HCT116 (cell line): Measurements from ENCODE around the gene TMEM217. TPM values are rescaled to one million over a fixed set of nuclear protein-coding genes. Genes with fewer than 3 reads are reported as not detected.

Experiments
- ATAC-seq: fragments of 200-7000 bp; cut with Tn5 transposase; 2 replicates; pipeline ENCODE4 v1.9.1; 2020; ENCODE audit warnings: mild to moderate bottlenecking, moderate library complexity
- BruUV-seq: library from RNA; stranded (reverse); fragments of 400-500 nt; replicated peaks from 2 replicates; lab custom pipeline; 2021; lab: Mats Ljungman, UMichigan
- CTCF ChIA-PET: fragments of 300-600 bp; sonication (Branson Sonifier 250); formaldehyde crosslinking; loops from one replicate; lab custom pipeline; 2021; ENCODE audit warnings: antibody characterized with exemption; lab: Charles Lee
- POLR2A ChIA-PET: fragments of 300-600, 350-600 bp; sonication (Branson Sonifier 250); formaldehyde crosslinking; loops from one replicate; lab custom pipeline; 2021; ENCODE audit warnings: antibody characterized with exemption; lab: Charles Lee
- RAD21 ChIA-PET, 2 experiments: fragments of 300-600 bp; sonication (Branson Sonifier 250); formaldehyde crosslinking; loops; one replicate each; lab custom pipeline; 2023; ENCODE audit warnings: low total read pairs in 2 of 2; ENCODE audit not compliant: uncharacterized antibody in 2 of 2, unreplicated experiment in 2 of 2, low non-redundant PET in 1 of 2; lab: Charles Lee
- DNase-seq: peaks from one replicate; pipeline ENCODE4 v3.0.0-alpha.2; 2010; ENCODE audit warnings: low read depth, low spot score
- H2AFZ ChIP-seq: fragments of 200-600 bp; shearing (Covaris generic), sonication (generic); 2 replicates; pipeline ENCODE4 v1.6.1; 2017; ENCODE audit warnings: low read depth, mixed run types, mixed read lengths, antibody characterized with exemption, low read length; ENCODE audit not compliant: poor library complexity, severe bottlenecking
- H3K27ac ChIP-seq: 2 replicates; pipeline ENCODE4 v1.5.1; 2012; ENCODE audit warnings: low read depth, low read length
- H3K27me3 ChIP-seq: fragments of 200-600 bp; sonication (generic); 2 replicates; pipeline ENCODE4 v1.6.1; 2016; ENCODE audit warnings: mixed run types, low read length, mixed read lengths; ENCODE audit not compliant: insufficient read depth
- H3K36me3 ChIP-seq, 2 experiments: fragments of 200-500 bp in 1 of 2; fragments of 200-600 bp in 1 of 2; sonication (Bioruptor generic) in 1 of 2; sonication (generic) in 1 of 2; 2 replicates each; pipeline versions ENCODE4 v1.5.1 to v1.6.1; 2014 to 2016; ENCODE audit warnings: low read length in 2 of 2, inconsistent platforms in 1 of 2, mixed read lengths in 1 of 2, mixed run types in 1 of 2; ENCODE audit not compliant: insufficient read depth in 2 of 2, control insufficient read depth in 1 of 2
- H3K4me1 ChIP-seq, 2 experiments: fragments of 200-600 bp in 1 of 2; sonication (generic) in 1 of 2; 2 replicates each; pipeline versions ENCODE4 v1.5.1 to v1.6.1; 2012 to 2017; ENCODE audit warnings: low read length in 2 of 2, inconsistent platforms in 1 of 2, mild to moderate bottlenecking in 1 of 2, mixed read lengths in 1 of 2, mixed run types in 1 of 2, moderate library complexity in 1 of 2; ENCODE audit not compliant: insufficient read depth in 2 of 2, control insufficient read depth in 1 of 2
- H3K4me2 ChIP-seq: fragments of 200-600 bp; sonication (generic); 2 replicates; pipeline ENCODE4 v1.6.1; 2017; ENCODE audit warnings: mixed run types, low read length, mixed read lengths
- H3K4me3 ChIP-seq, 2 experiments: fragments of 200-600 bp in 1 of 2; sonication (generic) in 1 of 2; replicated peaks in 1 of 2; 2 replicates each; pipeline ENCODE4 v1.5.1; 2011 to 2016; ENCODE audit warnings: low read length in 2 of 2, control low read depth in 1 of 2, low read depth in 1 of 2, mild to moderate bottlenecking in 1 of 2, mixed read lengths in 1 of 2, mixed run types in 1 of 2
- H3K79me2 ChIP-seq: fragments of 200-600 bp; sonication (generic); 2 replicates; pipeline ENCODE4 v1.6.1; 2017; ENCODE audit warnings: mild to moderate bottlenecking, mixed run types, low read length, moderate library complexity, mixed read lengths; ENCODE audit not compliant: insufficient read depth
- H3K9ac ChIP-seq: fragments of 200-600 bp; sonication (generic); 2 replicates; pipeline ENCODE4 v1.6.1; 2016; ENCODE audit warnings: low read length, mixed read lengths
- H3K9me2 ChIP-seq: fragments of 200-600 bp; sonication (generic), shearing (Covaris generic); 2 replicates; pipeline ENCODE4 v1.6.1; 2017; ENCODE audit warnings: mixed run types, mild to moderate bottlenecking, moderate library complexity; ENCODE audit not compliant: insufficient read depth
- H3K9me3 ChIP-seq, 2 experiments: fragments of 200-500 bp in 1 of 2; fragments of 200-600 bp in 1 of 2; sonication (Bioruptor generic) in 1 of 2; sonication (generic) in 1 of 2; 2 replicates each; pipeline ENCODE4 v1.6.1; 2014 to 2017; ENCODE audit warnings: low read length in 2 of 2, mixed read lengths in 2 of 2, inconsistent platforms in 1 of 2, low read depth in 1 of 2, mild to moderate bottlenecking in 1 of 2, mixed run types in 1 of 2, moderate library complexity in 1 of 2; ENCODE audit not compliant: control insufficient read depth in 1 of 2, insufficient read depth in 1 of 2
- H4K20me1 ChIP-seq: fragments of 200-600 bp; sonication (generic), shearing (Covaris generic); 2 replicates; pipeline ENCODE4 v1.6.1; 2017; ENCODE audit warnings: mixed run types, mild to moderate bottlenecking, moderate library complexity; ENCODE audit not compliant: insufficient read depth
- CBX3 ChIP-seq: IDR thresholded peaks from 2 replicates; pipeline ENCODE4 v1.6.1; 2012; ENCODE audit warnings: low read depth
- CEBPB ChIP-seq: IDR thresholded peaks from 2 replicates; pipeline ENCODE4 v1.6.1; 2012; ENCODE audit warnings: low read depth
- ELF1 ChIP-seq: IDR thresholded peaks from 2 replicates; pipeline ENCODE4 v1.6.1; 2012; ENCODE audit warnings: low read depth, borderline replicate concordance
- EZH2 ChIP-seq: fragments of 200-600 bp; sonication (generic); IDR thresholded peaks from 2 replicates; pipeline ENCODE4 v1.6.1; 2017; ENCODE audit warnings: antibody characterized with exemption, mixed run types
- POLR2AphosphoS5 ChIP-seq: IDR thresholded peaks from 2 replicates; pipeline ENCODE4 v1.6.1; 2011; ENCODE audit warnings: mild to moderate bottlenecking, low read depth, low read length, moderate library complexity
- RAD21 ChIP-seq: IDR thresholded peaks from 2 replicates; pipeline ENCODE4 v1.6.1; 2012; ENCODE audit warnings: low read depth, mild to moderate bottlenecking
- YY1 ChIP-seq: IDR thresholded peaks from 2 replicates; pipeline ENCODE4 v1.6.1; 2011; ENCODE audit warnings: low read length, low read depth, moderate library complexity, mild to moderate bottlenecking; ENCODE audit not compliant: insufficient replicate concordance; ENCODE audit errors: extremely low read depth
- ZNF274 ChIP-seq: fragments of 200-500 bp; sonication (Bioruptor generic); IDR thresholded peaks from 2 replicates; pipeline ENCODE4 v1.6.1; 2014; ENCODE audit warnings: mild to moderate bottlenecking, low read depth, low read length, inconsistent platforms
- intact Hi-C: fragments of 100-400 bp; cut with micrococcal nuclease; formaldehyde crosslinking; loops from 2 replicates; pipeline ENCODE4 v1.10.0; 2022
- total RNA-seq: library from RNA; stranded (reverse); gene quantifications from one replicate; pipeline ENCODE4 v1.2.1, GENCODE V29; 2021; ENCODE audit not compliant: unreplicated experiment
- TF ChIP-seq, protein P1 (sequence below): IDR thresholded peaks from 2 replicates; pipeline ENCODE4 v1.6.1; 2011; ENCODE audit warnings: mild to moderate bottlenecking, low read length, moderate library complexity; ENCODE audit not compliant: insufficient replicate concordance; ENCODE audit errors: extremely low read depth

TMEM217 gene
- total RNA-seq, 1 experiment from 2014 or later, result 0.98 TPM

- DNase-seq (no peak), ATAC-seq (no peak)
- TF ChIP-seq CEBPB (no peak), POLR2AphosphoS5 (no peak), CBX3 (no peak), ZNF274 (no peak), ELF1 (no peak)
- intact Hi-C loops, result no loop called here
- H3K9me2 ChIP-seq, result no peaks in the 10 kb centered on the region
- RAD21 ChIA-PET, result no interaction called here
- H3K4me3 ChIP-seq, result no peak overlapping the region
- no peaks in the 10 kb centered on the region for H3K36me3 ChIP-seq
- H4K20me1 ChIP-seq, result no peaks in the 10 kb centered on the region
- H3K4me1 ChIP-seq, result peaks cover 8 to 21% of the 10 kb centered on the region in 2 experiments
- POLR2A ChIA-PET, result no interaction called here
- no peak overlapping the region for H3K4me2 ChIP-seq
- no peak overlapping the region for H2AFZ ChIP-seq
- no peaks in the 10 kb centered on the region for H3K9me3 ChIP-seq
- no peak overlapping the region for H3K27ac ChIP-seq
- BruUV-seq, result no TSS peak
- no peak overlapping the region for H3K9ac ChIP-seq
- CTCF ChIA-PET, result no interaction called here
- H3K27me3 ChIP-seq, result no peaks in the 10 kb centered on the region
- H3K79me2 ChIP-seq, result no peaks in the 10 kb centered on the region
These were observed 39.9 kb downstream of the TMEM217 start for GRCh38 chr6:37218061-37218460.

GRCh38 chr6:37212268-37212667, 45.7 kb downstream of the TMEM217 start:
- no peaks in the 10 kb centered on the region for H3K9me2 ChIP-seq
- H2AFZ ChIP-seq, result no peak overlapping the region
- H3K4me1 ChIP-seq, result peaks cover 0 to 21% of the 10 kb centered on the region in 2 experiments; a peak in 1 of 4 replicates
- H3K9ac ChIP-seq, result no peak overlapping the region
- no TSS peak for BruUV-seq
- no peak overlapping the region for H3K4me2 ChIP-seq
- no peaks in the 10 kb centered on the region for H3K79me2 ChIP-seq
- H3K9me3 ChIP-seq, result no peaks in the 10 kb centered on the region
- no peaks in the 10 kb centered on the region for H3K36me3 ChIP-seq
- no peak overlapping the region for H3K27ac ChIP-seq
- no peaks in the 10 kb centered on the region for H4K20me1 ChIP-seq
- DNase-seq (no peak), ATAC-seq (no peak)
- ChIA-PET CTCF (interaction anchor here (14.5 kb wide), 1 partner anchor 189 kb away, joined by 331 read pairs; no protein-coding TSS in a partner anchor), POLR2A (no interaction called here), RAD21 (no interaction called here)
- TF ChIP-seq ZNF274 (no peak), RAD21 (no peak), YY1 (no peak), ELF1 (no peak), POLR2AphosphoS5 (no peak), CEBPB (no peak), EZH2 (no peak)
- TF ChIP-seq, protein P1, sequence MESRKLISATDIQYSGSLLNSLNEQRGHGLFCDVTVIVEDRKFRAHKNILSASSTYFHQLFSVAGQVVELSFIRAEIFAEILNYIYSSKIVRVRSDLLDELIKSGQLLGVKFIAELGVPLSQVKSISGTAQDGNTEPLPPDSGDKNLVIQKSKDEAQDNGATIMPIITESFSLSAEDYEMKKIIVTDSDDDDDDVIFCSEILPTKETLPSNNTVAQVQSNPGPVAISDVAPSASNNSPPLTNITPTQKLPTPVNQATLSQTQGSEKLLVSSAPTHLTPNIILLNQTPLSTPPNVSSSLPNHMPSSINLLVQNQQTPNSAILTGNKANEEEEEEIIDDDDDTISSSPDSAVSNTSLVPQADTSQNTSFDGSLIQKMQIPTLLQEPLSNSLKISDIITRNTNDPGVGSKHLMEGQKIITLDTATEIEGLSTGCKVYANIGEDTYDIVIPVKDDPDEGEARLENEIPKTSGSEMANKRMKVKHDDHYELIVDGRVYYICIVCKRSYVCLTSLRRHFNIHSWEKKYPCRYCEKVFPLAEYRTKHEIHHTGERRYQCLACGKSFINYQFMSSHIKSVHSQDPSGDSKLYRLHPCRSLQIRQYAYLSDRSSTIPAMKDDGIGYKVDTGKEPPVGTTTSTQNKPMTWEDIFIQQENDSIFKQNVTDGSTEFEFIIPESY, result no peak
- intact Hi-C loops, result loop anchor here (5.0 kb wide), 1 partner anchor 325 kb away; the partner anchor contains the start of gene C6orf89
- no peaks in the 10 kb centered on the region for H3K27me3 ChIP-seq
- H3K4me3 ChIP-seq, result no peak overlapping the region
